Activated T-cell treated with anti-CD3 and anti-CD28 coated beads, Interleukin-2, amount 50 U/mL, for 24 hours (primary cell): ENCODE data around the gene SERPINB3.
"Not testable (repeated sequence)": the region's sequence is repeated elsewhere in the genome, so short reads cannot be mapped to it uniquely, and the experiment has no call there.

ENCODE experiments used
- DNase-seq: peaks from one replicate; pipeline ENCODE4 v3.0.0-alpha.2; 2020
- H3K27ac Mint-ChIP-seq: 2 replicates; pipeline ENCODE4 v1.8.0; 2020; ENCODE audit warnings: mild to moderate bottlenecking, mixed read lengths
- H3K27me3 Mint-ChIP-seq: 2 replicates; pipeline ENCODE4 v1.8.0; 2020; ENCODE audit warnings: mixed read lengths
- H3K36me3 Mint-ChIP-seq: 2 replicates; pipeline ENCODE4 v1.8.0; 2020; ENCODE audit warnings: low read depth, mixed read lengths
- H3K4me1 Mint-ChIP-seq: 2 replicates; pipeline ENCODE4 v1.8.0; 2020; ENCODE audit warnings: low read depth, mixed read lengths
- H3K4me3 Mint-ChIP-seq: 2 replicates; pipeline ENCODE4 v1.8.0; 2020; ENCODE audit warnings: mild to moderate bottlenecking, moderate library complexity, mixed read lengths
- H3K9me3 Mint-ChIP-seq: 2 replicates; pipeline ENCODE4 v1.8.0; 2020; ENCODE audit warnings: mixed read lengths

The SERPINB3 gene

GRCh38 chr18:63679820-63680606, 18.3 kb upstream of the SERPINB3 start:
- Mint-ChIP-seq H3K27ac (no peak overlapping the region), H3K9me3 (no peaks in the 10 kb centered on the region)

GRCh38 chr18:63677500-63678225, 16.0 kb upstream of the SERPINB3 start:
- Mint-ChIP-seq H3K9me3 (no peaks in the 10 kb centered on the region), H3K36me3 (no peaks in the 10 kb centered on the region), H3K4me3 (no peak overlapping the region), H3K27ac (no peak overlapping the region), H3K4me1 (no peaks in the 10 kb centered on the region), H3K27me3 (no peaks in the 10 kb centered on the region)
- DNase-seq = no peak

More at GRCh38 chr18:63679820-63680606, 18.3 kb upstream of the SERPINB3 start:
- no peak for DNase-seq
- H3K4me3 Mint-ChIP-seq = no peak overlapping the region
- no peaks in the 10 kb centered on the region for H3K27me3 Mint-ChIP-seq
- H3K4me1 Mint-ChIP-seq = no peaks in the 10 kb centered on the region
- no peaks in the 10 kb centered on the region for H3K36me3 Mint-ChIP-seq

GRCh38 chr18:63676526-63677323, 15.0 kb upstream of the SERPINB3 start:
- no peak overlapping the region for H3K4me3 Mint-ChIP-seq
- no peak for DNase-seq
- H3K27ac Mint-ChIP-seq = no peak overlapping the region
- H3K27me3 Mint-ChIP-seq = no peaks in the 10 kb centered on the region
- H3K9me3 Mint-ChIP-seq = no peaks in the 10 kb centered on the region
- H3K4me1 Mint-ChIP-seq = no peaks in the 10 kb centered on the region
- no peaks in the 10 kb centered on the region for H3K36me3 Mint-ChIP-seq

- Mint-ChIP-seq H3K27me3 (no peaks in the 10 kb centered on the region), H3K36me3 (no peaks in the 10 kb centered on the region), H3K27ac (no peak overlapping the region), H3K9me3 (no peaks in the 10 kb centered on the region), H3K4me3 (no peak overlapping the region), H3K4me1 (no peaks in the 10 kb centered on the region)
- DNase-seq = no peak
Observed at GRCh38 chr18:63664571-63664970, 2.9 kb upstream of the SERPINB3 start.

- not testable (repeated sequence) for H3K4me3 Mint-ChIP-seq, H3K4me1 Mint-ChIP-seq, DNase-seq, H3K36me3 Mint-ChIP-seq, H3K27me3 Mint-ChIP-seq, H3K9me3 Mint-ChIP-seq, H3K27ac Mint-ChIP-seq
Observed at GRCh38 chr18:63658920-63659319, 2.8 kb downstream of the SERPINB3 start.

GRCh38 chr18:63650271-63650670, 11.4 kb downstream of the SERPINB3 start:
- H3K27me3 Mint-ChIP-seq, H3K4me3 Mint-ChIP-seq, H3K9me3 Mint-ChIP-seq, DNase-seq, H3K27ac Mint-ChIP-seq, H3K4me1 Mint-ChIP-seq, H3K36me3 Mint-ChIP-seq: not testable (repeated sequence)

- H3K27ac Mint-ChIP-seq = no peak overlapping the region
- DNase-seq = no peak
- H3K9me3 Mint-ChIP-seq = no peaks in the 10 kb centered on the region
- H3K36me3 Mint-ChIP-seq = no peaks in the 10 kb centered on the region
- no peak overlapping the region for H3K4me3 Mint-ChIP-seq
- no peaks in the 10 kb centered on the region for H3K4me1 Mint-ChIP-seq
- H3K27me3 Mint-ChIP-seq = peaks cover 3% of the 10 kb centered on the region
Observed at GRCh38 chr18:63648241-63648640, 13.5 kb downstream of the SERPINB3 start.

- Mint-ChIP-seq H3K4me3 (no peak overlapping the region), H3K27me3 (peaks cover 3% of the 10 kb centered on the region), H3K27ac (no peak overlapping the region), H3K36me3 (no peaks in the 10 kb centered on the region), H3K9me3 (no peaks in the 10 kb centered on the region), H3K4me1 (no peaks in the 10 kb centered on the region)
- no peak for DNase-seq
Observed at GRCh38 chr18:63646936-63647335, 14.8 kb downstream of the SERPINB3 start.

- not testable (repeated sequence) for H3K27ac Mint-ChIP-seq, DNase-seq, H3K4me1 Mint-ChIP-seq, H3K27me3 Mint-ChIP-seq, H3K4me3 Mint-ChIP-seq, H3K9me3 Mint-ChIP-seq, H3K36me3 Mint-ChIP-seq
Observed at GRCh38 chr18:63644694-63645093, 17.0 kb downstream of the SERPINB3 start.

- H3K4me3 Mint-ChIP-seq, H3K4me1 Mint-ChIP-seq, H3K36me3 Mint-ChIP-seq, H3K27me3 Mint-ChIP-seq, H3K27ac Mint-ChIP-seq, H3K9me3 Mint-ChIP-seq, DNase-seq: not testable (repeated sequence)
Observed at GRCh38 chr18:63644142-63644541, 17.6 kb downstream of the SERPINB3 start, which contains the start of gene SERPINB4. Gene SERPINB4, minus strand, starts transcription at chr18:63644256. Its CDS starts 679 bp downstream, at chr18:63643577.

GRCh38 chr18:63642668-63643356, 18.9 kb downstream of the SERPINB3 start:
- H3K27ac Mint-ChIP-seq, DNase-seq, H3K27me3 Mint-ChIP-seq, H3K36me3 Mint-ChIP-seq, H3K4me3 Mint-ChIP-seq, H3K9me3 Mint-ChIP-seq, H3K4me1 Mint-ChIP-seq: not testable (repeated sequence)

- H3K4me1 Mint-ChIP-seq, H3K4me3 Mint-ChIP-seq, H3K27ac Mint-ChIP-seq: not testable (repeated sequence)
Observed at GRCh38 chr18:63641157-63641680, 20.5 kb downstream of the SERPINB3 start.

GRCh38 chr18:63637703-63638102, 24.0 kb downstream of the SERPINB3 start:
- Mint-ChIP-seq H3K4me1 (no peaks in the 10 kb centered on the region), H3K36me3 (no peaks in the 10 kb centered on the region), H3K4me3 (no peak overlapping the region), H3K9me3 (no peaks in the 10 kb centered on the region), H3K27ac (no peak overlapping the region), H3K27me3 (no peaks in the 10 kb centered on the region)
- DNase-seq = no peak

More at GRCh38 chr18:63641157-63641680, 20.5 kb downstream of the SERPINB3 start:
- H3K36me3 Mint-ChIP-seq, H3K9me3 Mint-ChIP-seq, H3K27me3 Mint-ChIP-seq, DNase-seq: not testable (repeated sequence)

- no peaks in the 10 kb centered on the region for H3K4me1 Mint-ChIP-seq
- no peaks in the 10 kb centered on the region for H3K36me3 Mint-ChIP-seq
- H3K27me3 Mint-ChIP-seq = peaks cover 4% of the 10 kb centered on the region
- DNase-seq = no peak
- no peak overlapping the region for H3K4me3 Mint-ChIP-seq
- peaks cover 35% of the 10 kb centered on the region for H3K9me3 Mint-ChIP-seq
- no peak overlapping the region for H3K27ac Mint-ChIP-seq
Observed at GRCh38 chr18:63627819-63628218, 33.9 kb downstream of the SERPINB3 start.
